Mesothelial cell of epicardium (in vitro differentiated cells): ENCODE results near the gene RAPGEF4. TPM values are rescaled to one million over a fixed set of nuclear protein-coding genes. Genes with fewer than 3 reads are reported as not detected.

Experiments used
- DNase-seq, 2 experiments: peaks; one replicate each; pipeline ENCODE4 v3.0.0; 2021; ENCODE audit warnings: low spot score in 2 of 2; ENCODE audit not compliant: unreplicated experiment in 2 of 2
- H3K27ac Mint-ChIP-seq: 2 replicates; pipeline ENCODE4 v1.8.0; 2021; ENCODE audit warnings: mixed read lengths
- H3K27me3 Mint-ChIP-seq: 2 replicates; pipeline ENCODE4 v1.8.0; 2021; ENCODE audit warnings: low read depth, mixed read lengths
- H3K36me3 Mint-ChIP-seq: 2 replicates; pipeline ENCODE4 v1.8.0; 2021; ENCODE audit warnings: mixed read lengths
- H3K4me1 Mint-ChIP-seq: 2 replicates; pipeline ENCODE4 v1.8.0; 2021; ENCODE audit warnings: mixed read lengths
- H3K4me3 Mint-ChIP-seq: 2 replicates; pipeline ENCODE4 v1.8.0; 2021; ENCODE audit warnings: mild to moderate bottlenecking, moderate library complexity, mixed read lengths
- H3K9me3 Mint-ChIP-seq: 2 replicates; pipeline ENCODE4 v1.8.0; 2021; ENCODE audit warnings: mixed read lengths
- CTCF ChIP-seq: fragments of 200-600 bp; sonication (generic); IDR thresholded peaks from one replicate; pipeline ENCODE4 v1.5.0; 2021; ENCODE audit warnings: antibody characterized with exemption; ENCODE audit not compliant: unreplicated experiment
- total RNA-seq: library from RNA; stranded (reverse); gene quantifications from 3 replicates; pipeline ENCODE4 v1.2.1, GENCODE V29; 2021

Gene RAPGEF4
- total RNA-seq, 1 donor from 2014 or later: 24.7 TPM

DNA sequence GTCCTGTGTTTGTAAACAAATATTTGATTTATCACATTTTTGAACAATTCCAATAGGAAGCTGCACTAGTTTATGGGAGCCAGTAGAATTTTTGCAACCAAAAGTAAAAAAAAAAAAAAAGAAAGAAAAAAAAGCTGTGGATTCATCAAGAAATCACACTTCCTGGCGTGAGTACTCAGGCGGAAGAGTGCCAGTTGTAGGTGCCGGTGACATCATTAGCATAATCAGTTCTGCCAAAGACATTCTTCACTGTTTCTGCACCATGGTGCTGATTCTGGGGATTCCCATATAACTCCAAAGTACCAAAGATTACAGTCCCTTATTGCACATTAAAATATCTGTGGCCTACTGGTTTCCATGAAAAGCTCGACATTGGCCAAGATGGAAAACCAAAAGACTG lies 32.8 kb downstream of the RAPGEF4 start:
- Mint-ChIP-seq H3K4me3 (no peak overlapping the region), H3K36me3 (no peaks in the 10 kb centered on the region), H3K27ac (no peak overlapping the region), H3K4me1 (peaks cover 3% of the 10 kb centered on the region), H3K9me3 (no peaks in the 10 kb centered on the region), H3K27me3 (no peaks in the 10 kb centered on the region)
- no peak for DNase-seq
- no peak for TF ChIP-seq CTCF

DNA sequence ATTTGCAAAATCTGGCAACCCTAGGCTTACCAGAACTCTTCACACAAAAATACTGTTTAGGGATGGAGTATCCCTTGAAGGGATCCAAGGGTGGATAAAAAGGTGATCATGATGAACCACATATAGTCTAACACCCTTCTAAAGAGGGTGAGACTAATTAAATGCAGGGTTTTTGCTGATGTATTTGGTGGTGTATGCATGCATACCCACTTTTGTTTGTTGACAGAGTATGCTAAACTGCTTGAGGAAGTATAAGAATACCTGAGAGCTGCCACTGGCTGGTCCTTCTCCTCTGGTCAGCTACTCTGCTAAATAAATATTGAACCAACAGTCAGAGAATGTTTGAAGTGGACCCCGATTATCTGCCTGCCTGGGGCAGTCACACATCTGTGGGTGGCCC lies 34.2 kb downstream of the RAPGEF4 start:
- TF ChIP-seq CTCF: no peak
- Mint-ChIP-seq H3K9me3 (no peaks in the 10 kb centered on the region), H3K4me1 (peaks cover 3% of the 10 kb centered on the region), H3K27ac (no peak overlapping the region), H3K36me3 (no peaks in the 10 kb centered on the region), H3K4me3 (no peak overlapping the region), H3K27me3 (no peaks in the 10 kb centered on the region)
- DNase-seq: no peak

DNA sequence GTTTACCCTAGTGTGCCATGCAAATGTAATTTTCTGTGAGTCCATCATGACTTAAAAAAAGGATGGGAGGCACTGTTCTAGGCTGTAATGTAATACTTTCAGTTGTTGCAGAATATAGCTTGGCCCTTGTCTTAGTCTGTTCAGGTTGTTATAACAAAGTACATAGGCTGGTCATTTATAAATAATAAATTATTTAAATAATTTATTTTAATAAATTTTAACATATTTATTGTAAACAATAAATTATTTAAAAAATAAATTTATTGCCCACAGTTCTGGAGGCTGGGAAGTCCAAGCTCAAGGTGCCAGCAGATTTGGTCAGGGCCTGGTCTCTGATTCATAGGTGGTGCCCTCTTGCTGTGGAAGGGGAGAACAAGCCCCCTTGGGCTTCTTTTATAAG lies 35.2 kb downstream of the RAPGEF4 start:
- DNase-seq: no peak
- Mint-ChIP-seq H3K36me3 (no peaks in the 10 kb centered on the region), H3K4me3 (no peak overlapping the region)

GRCh38 chr2:172772633-172773032 lies 37.0 kb downstream of the RAPGEF4 start:
- H3K27me3 Mint-ChIP-seq: no peaks in the 10 kb centered on the region
- peaks cover 4% of the 10 kb centered on the region for H3K36me3 Mint-ChIP-seq
- no peak overlapping the region for H3K27ac Mint-ChIP-seq
- no peak for DNase-seq
- H3K4me3 Mint-ChIP-seq: no peak overlapping the region
- TF ChIP-seq CTCF: no peak
- H3K9me3 Mint-ChIP-seq: peaks cover 8% of the 10 kb centered on the region
- H3K4me1 Mint-ChIP-seq: peaks cover 3% of the 10 kb centered on the region

More for the DNA sequence above, 35.2 kb downstream of the RAPGEF4 start:
- no peak overlapping the region for H3K27ac Mint-ChIP-seq
- TF ChIP-seq CTCF: no peak
- no peaks in the 10 kb centered on the region for H3K9me3 Mint-ChIP-seq
- H3K27me3 Mint-ChIP-seq: no peaks in the 10 kb centered on the region
- peaks cover 3% of the 10 kb centered on the region for H3K4me1 Mint-ChIP-seq

DNA sequence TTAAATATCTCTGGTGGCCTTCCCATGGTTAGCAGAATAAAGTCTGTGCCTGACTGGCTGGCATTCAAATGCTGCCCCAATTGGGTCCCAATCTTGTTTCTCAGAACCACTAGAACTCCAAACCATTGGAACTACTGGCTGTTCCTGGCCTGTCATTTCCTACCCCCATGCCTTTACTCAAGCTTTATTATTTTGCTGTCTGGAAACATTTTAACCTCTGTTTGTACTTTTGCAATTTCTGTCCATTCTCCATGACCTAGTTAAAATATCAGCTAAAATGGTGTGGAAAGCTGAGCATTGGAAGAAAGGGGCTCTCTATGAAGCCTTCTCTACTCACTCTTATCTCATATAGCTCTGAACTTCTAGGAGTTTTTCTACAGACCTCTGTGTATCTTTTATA lies 38.7 kb downstream of the RAPGEF4 start:
- no peaks in the 10 kb centered on the region for H3K27me3 Mint-ChIP-seq
- no peak overlapping the region for H3K27ac Mint-ChIP-seq
- H3K36me3 Mint-ChIP-seq: peaks cover 4% of the 10 kb centered on the region
- no peak for DNase-seq
- peaks cover 8% of the 10 kb centered on the region for H3K9me3 Mint-ChIP-seq
- H3K4me3 Mint-ChIP-seq: no peak overlapping the region
- TF ChIP-seq CTCF: no peak
- peaks cover 3% of the 10 kb centered on the region for H3K4me1 Mint-ChIP-seq

DNA sequence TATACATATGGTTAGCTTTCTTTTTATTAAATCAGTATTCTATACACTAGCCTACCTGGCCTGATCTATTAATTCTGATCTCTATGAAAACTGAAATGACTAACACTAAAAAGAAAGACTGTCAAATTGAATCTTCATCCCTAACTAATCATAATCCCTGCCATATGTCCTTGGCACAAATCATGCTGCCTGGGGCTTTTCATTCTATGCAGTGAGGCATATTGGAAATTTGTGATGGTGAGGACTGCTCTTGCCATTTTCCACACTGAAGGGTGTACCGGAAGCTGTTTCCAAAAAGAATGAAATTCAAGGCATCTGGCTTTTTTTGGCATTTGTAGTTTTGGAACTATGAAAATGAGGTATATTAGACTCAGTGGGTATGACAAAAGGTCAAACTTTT lies 39.7 kb downstream of the RAPGEF4 start:
- Mint-ChIP-seq H3K4me1 (peaks cover 3% of the 10 kb centered on the region), H3K27ac (no peak overlapping the region), H3K36me3 (peaks cover 7% of the 10 kb centered on the region), H3K4me3 (no peak overlapping the region), H3K9me3 (peaks cover 12% of the 10 kb centered on the region), H3K27me3 (no peaks in the 10 kb centered on the region)
- DNase-seq: no peak
- no peak for TF ChIP-seq CTCF
